Endometrial microvascular endothelial cells (primary cell): ENCODE measurements around the gene ST8SIA5. TPM values are rescaled to one million over a fixed set of nuclear protein-coding genes. Genes with fewer than 3 reads are reported as not detected.
"Not testable (repeated sequence)": the region's sequence is repeated elsewhere in the genome, so short reads cannot be mapped to it uniquely, and the experiment has no call there.

ENCODE experiments used
- in situ Hi-C: cut with HindIII; loops from 2 replicates; pipeline ENCODE4 v1.10.0; 2017; ENCODE audit warnings: low sequenced_read_pairs, low pct_unique_long_range_greater_than_20kb; ENCODE audit errors: inconsistent ontology term
- total RNA-seq: library from RNA; depleted of rRNA; stranded (reverse); fragments of >200 nt; gene quantifications from one replicate; pipeline ENCODE4 v1.2.3, GENCODE V29; 2015; ENCODE audit errors: inconsistent ontology term

Gene ST8SIA5
- total RNA-seq, result not detected

GRCh38 chr18:46756559-46757201 lies at the start of gene ST8SIA5:
Gene ST8SIA5 (minus strand): TSS chr18:46757053. CDS start chr18:46756508, 545 bp downstream.
- in situ Hi-C loops, result no loop called here

- in situ Hi-C loops, result not testable (repeated sequence)
Observed at GRCh38 chr18:46795945-46796344, 39.1 kb upstream of the ST8SIA5 start.

GRCh38 chr18:46794607-46795006 lies 37.8 kb upstream of the ST8SIA5 start:
- in situ Hi-C loops, result no loop called here

GRCh38 chr18:46793565-46793964 lies 36.7 kb upstream of the ST8SIA5 start:
- in situ Hi-C loops, result no loop called here

- in situ Hi-C loops, result no loop called here
Observed at GRCh38 chr18:46789088-46789487, 32.2 kb upstream of the ST8SIA5 start.

GRCh38 chr18:46787674-46788073 lies 30.8 kb upstream of the ST8SIA5 start:
- in situ Hi-C loops, result no loop called here

GRCh38 chr18:46772357-46772756 lies 15.5 kb upstream of the ST8SIA5 start:
- in situ Hi-C loops, result no loop called here

GRCh38 chr18:46771141-46771540 lies 14.3 kb upstream of the ST8SIA5 start:
- in situ Hi-C loops, result no loop called here

GRCh38 chr18:46770708-46771107 lies 13.9 kb upstream of the ST8SIA5 start:
- in situ Hi-C loops, result no loop called here

- in situ Hi-C loops, result no loop called here
Observed at GRCh38 chr18:46768166-46768921, 11.5 kb upstream of the ST8SIA5 start.

- in situ Hi-C loops, result no loop called here
Observed at GRCh38 chr18:46767217-46767616, 10.4 kb upstream of the ST8SIA5 start.

- in situ Hi-C loops, result no loop called here
Observed at GRCh38 chr18:46764586-46764985, 7.7 kb upstream of the ST8SIA5 start.

GRCh38 chr18:46761059-46761769 lies 4.4 kb upstream of the ST8SIA5 start:
- in situ Hi-C loops, result no loop called here

GRCh38 chr18:46759890-46760289 lies 3.0 kb upstream of the ST8SIA5 start:
- in situ Hi-C loops, result no loop called here

- in situ Hi-C loops, result no loop called here
Observed at GRCh38 chr18:46756025-46756558, 761 bp downstream of the ST8SIA5 start.

GRCh38 chr18:46755315-46756024 lies 1.4 kb downstream of the ST8SIA5 start:
- in situ Hi-C loops, result no loop called here

- in situ Hi-C loops, result no loop called here
Observed at GRCh38 chr18:46754661-46755292, 2.1 kb downstream of the ST8SIA5 start.

- in situ Hi-C loops, result no loop called here
Observed at GRCh38 chr18:46754188-46754587, 2.7 kb downstream of the ST8SIA5 start.

- in situ Hi-C loops, result no loop called here
Observed at GRCh38 chr18:46751882-46752281, 5.0 kb downstream of the ST8SIA5 start.
